T-helper 1 cell treated with Interleukin-12 subunit alpha and Interleukin-12 subunit beta and Interleukin-4 antibody, amounts not matched to agents 30 μg/mL and 1 μg/mL, for 36 hours (primary cell): Measurements from ENCODE around the gene NFATC3.
"Not testable (repeated sequence)": the region's sequence is repeated elsewhere in the genome, so short reads cannot be mapped to it uniquely, and the experiment has no call there.

Experiments
- H3K27ac Mint-ChIP-seq: one replicate; pipeline ENCODE4 v1.8.0; 2021; ENCODE audit warnings: mild to moderate bottlenecking, mixed read lengths
- H3K27me3 Mint-ChIP-seq: one replicate; pipeline ENCODE4 v1.8.0; 2021; ENCODE audit warnings: low read depth, mixed read lengths
- H3K36me3 Mint-ChIP-seq: one replicate; pipeline ENCODE4 v1.8.0; 2021; ENCODE audit warnings: low read depth, mixed read lengths
- H3K4me1 Mint-ChIP-seq: one replicate; pipeline ENCODE4 v1.8.0; 2021; ENCODE audit warnings: low read depth, mixed read lengths
- H3K4me3 Mint-ChIP-seq: one replicate; pipeline ENCODE4 v1.8.0; 2021; ENCODE audit warnings: mild to moderate bottlenecking, moderate library complexity, mixed read lengths
- H3K9me3 Mint-ChIP-seq: one replicate; pipeline ENCODE4 v1.8.0; 2021; ENCODE audit warnings: mixed read lengths

NFATC3 gene

GRCh38 chr16:68144008-68144407, 58.8 kb downstream of the NFATC3 start:
- no peak overlapping the region for H3K4me3 Mint-ChIP-seq
- peaks cover 26% of the 10 kb centered on the region for H3K4me1 Mint-ChIP-seq
- no peaks in the 10 kb centered on the region for H3K27me3 Mint-ChIP-seq
- no peak overlapping the region for H3K27ac Mint-ChIP-seq
- peaks cover 31% of the 10 kb centered on the region for H3K36me3 Mint-ChIP-seq
- H3K9me3 Mint-ChIP-seq: no peaks in the 10 kb centered on the region

GRCh38 chr16:68146585-68146984, 61.4 kb downstream of the NFATC3 start:
- Mint-ChIP-seq H3K9me3 (no peaks in the 10 kb centered on the region), H3K36me3 (peaks cover 19% of the 10 kb centered on the region), H3K27ac (no peak overlapping the region), H3K4me1 (peaks cover 21% of the 10 kb centered on the region), H3K4me3 (no peak overlapping the region), H3K27me3 (no peaks in the 10 kb centered on the region)

- Mint-ChIP-seq H3K27me3 (no peaks in the 10 kb centered on the region), H3K4me3 (no peak overlapping the region), H3K4me1 (peaks cover 17% of the 10 kb centered on the region), H3K9me3 (no peaks in the 10 kb centered on the region), H3K27ac (no peak overlapping the region), H3K36me3 (peaks cover 14% of the 10 kb centered on the region)
Measured at GRCh38 chr16:68147444-68147843, 62.3 kb downstream of the NFATC3 start.

- Mint-ChIP-seq H3K27ac (no peak overlapping the region), H3K4me3 (no peak overlapping the region), H3K27me3 (no peaks in the 10 kb centered on the region), H3K9me3 (no peaks in the 10 kb centered on the region), H3K36me3 (peaks cover 16% of the 10 kb centered on the region), H3K4me1 (peaks cover 14% of the 10 kb centered on the region)
Measured at GRCh38 chr16:68149596-68149995, 64.4 kb downstream of the NFATC3 start.

- Mint-ChIP-seq H3K36me3 (peaks cover 12% of the 10 kb centered on the region), H3K4me1 (peaks cover 1% of the 10 kb centered on the region), H3K4me3 (no peak overlapping the region), H3K9me3 (no peaks in the 10 kb centered on the region), H3K27me3 (no peaks in the 10 kb centered on the region), H3K27ac (no peak overlapping the region)
Measured at GRCh38 chr16:68155425-68155824, 70.3 kb downstream of the NFATC3 start.

- Mint-ChIP-seq H3K36me3 (peaks cover 36% of the 10 kb centered on the region), H3K4me3 (no peak overlapping the region), H3K27ac (no peak overlapping the region), H3K27me3 (no peaks in the 10 kb centered on the region), H3K9me3 (peaks cover 3% of the 10 kb centered on the region), H3K4me1 (peaks cover 3% of the 10 kb centered on the region)
Measured at GRCh38 chr16:68162413-68162812, 77.2 kb downstream of the NFATC3 start.

- not testable (repeated sequence) for H3K4me3 Mint-ChIP-seq, H3K4me1 Mint-ChIP-seq, H3K9me3 Mint-ChIP-seq, H3K27ac Mint-ChIP-seq, H3K27me3 Mint-ChIP-seq
- H3K36me3 Mint-ChIP-seq: peaks cover 36% of the 10 kb centered on the region
Measured at GRCh38 chr16:68163275-68163674, 78.1 kb downstream of the NFATC3 start.

- H3K27ac Mint-ChIP-seq: no peak overlapping the region
- no peak overlapping the region for H3K4me3 Mint-ChIP-seq
Measured at GRCh38 chr16:68166264-68166663, 81.1 kb downstream of the NFATC3 start.

GRCh38 chr16:68179196-68179795, 94.1 kb downstream of the NFATC3 start:
- H3K27ac Mint-ChIP-seq: no peak overlapping the region
- no peaks in the 10 kb centered on the region for H3K27me3 Mint-ChIP-seq
- H3K4me3 Mint-ChIP-seq: no peak overlapping the region
- H3K36me3 Mint-ChIP-seq: peaks cover 57% of the 10 kb centered on the region
- peaks cover 13% of the 10 kb centered on the region for H3K4me1 Mint-ChIP-seq
- H3K9me3 Mint-ChIP-seq: no peaks in the 10 kb centered on the region

More at GRCh38 chr16:68166264-68166663, 81.1 kb downstream of the NFATC3 start:
- Mint-ChIP-seq H3K9me3 (peaks cover 3% of the 10 kb centered on the region), H3K4me1 (peaks cover 3% of the 10 kb centered on the region), H3K27me3 (no peaks in the 10 kb centered on the region), H3K36me3 (peaks cover 26% of the 10 kb centered on the region)

- H3K36me3 Mint-ChIP-seq: peaks cover 57% of the 10 kb centered on the region
- H3K27ac Mint-ChIP-seq: no peak overlapping the region
- peaks cover 12% of the 10 kb centered on the region for H3K4me1 Mint-ChIP-seq
- H3K4me3 Mint-ChIP-seq: no peak overlapping the region
- no peaks in the 10 kb centered on the region for H3K9me3 Mint-ChIP-seq
- no peaks in the 10 kb centered on the region for H3K27me3 Mint-ChIP-seq
Measured at GRCh38 chr16:68179855-68180254, 94.7 kb downstream of the NFATC3 start.

- no peaks in the 10 kb centered on the region for H3K9me3 Mint-ChIP-seq
- no peaks in the 10 kb centered on the region for H3K27me3 Mint-ChIP-seq
- no peak overlapping the region for H3K4me3 Mint-ChIP-seq
- peaks cover 53% of the 10 kb centered on the region for H3K36me3 Mint-ChIP-seq
- peaks cover 5% of the 10 kb centered on the region for H3K4me1 Mint-ChIP-seq
- no peak overlapping the region for H3K27ac Mint-ChIP-seq
Measured at GRCh38 chr16:68183046-68183445, 97.9 kb downstream of the NFATC3 start.

GRCh38 chr16:68186877-68187276, 101.7 kb downstream of the NFATC3 start:
- Mint-ChIP-seq H3K36me3 (peaks cover 41% of the 10 kb centered on the region), H3K27ac (no peak overlapping the region), H3K4me3 (no peak overlapping the region), H3K4me1 (peaks cover 4% of the 10 kb centered on the region), H3K9me3 (no peaks in the 10 kb centered on the region), H3K27me3 (no peaks in the 10 kb centered on the region)

- Mint-ChIP-seq H3K27me3 (no peaks in the 10 kb centered on the region), H3K9me3 (no peaks in the 10 kb centered on the region), H3K4me3 (no peak overlapping the region), H3K4me1 (peaks cover 4% of the 10 kb centered on the region), H3K27ac (no peak overlapping the region), H3K36me3 (peaks cover 40% of the 10 kb centered on the region)
Measured at GRCh38 chr16:68187505-68187904, 102.3 kb downstream of the NFATC3 start.

GRCh38 chr16:68188170-68188569, 103.0 kb downstream of the NFATC3 start:
- H3K36me3 Mint-ChIP-seq: peaks cover 41% of the 10 kb centered on the region
- no peaks in the 10 kb centered on the region for H3K9me3 Mint-ChIP-seq

GRCh38 chr16:68190081-68190480, 104.9 kb downstream of the NFATC3 start:
- Mint-ChIP-seq H3K4me3 (no peak overlapping the region), H3K36me3 (peaks cover 39% of the 10 kb centered on the region), H3K27me3 (no peaks in the 10 kb centered on the region), H3K4me1 (peaks cover 5% of the 10 kb centered on the region), H3K27ac (no peak overlapping the region), H3K9me3 (no peaks in the 10 kb centered on the region)

More at GRCh38 chr16:68188170-68188569, 103.0 kb downstream of the NFATC3 start:
- no peaks in the 10 kb centered on the region for H3K27me3 Mint-ChIP-seq
- H3K4me3 Mint-ChIP-seq: no peak overlapping the region
- peaks cover 2% of the 10 kb centered on the region for H3K4me1 Mint-ChIP-seq
- no peak overlapping the region for H3K27ac Mint-ChIP-seq
